Gastrocnemius medialis (tissue), 4 donors: ENCODE results near the gene FAM110D. TPM values are rescaled to one million over a fixed set of nuclear protein-coding genes. Genes with fewer than 3 reads are reported as not detected.

Experiments
- ATAC-seq, 2 donors: fragments of 150-250 bp; one replicate each; pipeline ENCODE4 v1.9.1; 2016
- DNase-seq, 2 donors: peaks; one replicate each; pipeline ENCODE4 v3.0.0-alpha.2; 2019
- H3K27ac ChIP-seq, 4 donors: fragments of 200-600 bp; sonication (generic); 1 replicate in 1 of 4; 2 replicates in 3 of 4; pipeline ENCODE4 v1.5.1; 2016 to 2018; ENCODE audit warnings: mild to moderate bottlenecking in 2 of 4, moderate library complexity in 1 of 4
- H3K27me3 ChIP-seq, 3 donors: fragments of 200-600 bp; sonication (generic) in 2 of 3; 1 replicate in 1 of 3; 2 replicates in 2 of 3; pipeline versions ENCODE4 v1.5.1 to v1.6.0; 2016 to 2019; ENCODE audit warnings: mild to moderate bottlenecking in 1 of 3, moderate library complexity in 1 of 3
- H3K36me3 ChIP-seq, 2 donors: fragments of 200-600 bp; sonication (generic) in 1 of 2; one replicate each; pipeline ENCODE4 v1.5.1; 2017 to 2018
- H3K4me1 ChIP-seq, 2 donors: fragments of 200-600 bp; sonication (generic) in 1 of 2; one replicate each; pipeline ENCODE4 v1.5.1; 2016 to 2017; ENCODE audit warnings: mild to moderate bottlenecking in 2 of 2
- H3K4me3 ChIP-seq, 4 donors: fragments of 200-600 bp; sonication (generic) in 3 of 4; 1 replicate in 1 of 4; 2 replicates in 3 of 4; pipeline ENCODE4 v1.5.1; 2016 to 2019; ENCODE audit warnings: mild to moderate bottlenecking in 2 of 4
- H3K9me3 ChIP-seq, 3 donors: fragments of 200-600 bp; sonication (generic) in 2 of 3; 1 replicate in 1 of 3; 2 replicates in 2 of 3; pipeline ENCODE4 v1.5.1; 2016 to 2019
- POLR2A ChIP-seq, 2 donors: fragments of 450-650 bp; IDR thresholded peaks; one replicate each; pipeline ENCODE4 v1.6.1; 2017; ENCODE audit warnings: antibody characterized with exemption in 2 of 2, mild to moderate bottlenecking in 2 of 2, moderate library complexity in 2 of 2
- in situ Hi-C, 4 donors: fragments of 200-750 bp; cut with MboI; loops; one replicate each; pipeline versions ENCODE4 v1.15.0 to v1.8.0; 2017; ENCODE audit warnings: low sequenced_read_pairs in 4 of 4
- intact Hi-C: fragments of 100-400 bp; cut with DNase I; formaldehyde crosslinking; loops from one replicate; pipeline ENCODE4 v1.15.1; 2023; ENCODE audit warnings: low total_unique reads
- total RNA-seq, 4 donors: library from RNA; depleted of rRNA; stranded (reverse); fragments of >200 nt; gene quantifications; one replicate each; pipeline versions ENCODE4 v1.1.0 to v1.2.3, GENCODE V29; 2016
- TF ChIP-seq, protein P1 (sequence below), 5 experiments: fragments of 450-650 bp in 3 of 5; fragments of 200-600 bp in 2 of 5; sonication (generic) in 2 of 5; IDR thresholded peaks in 4 of 5; conservative IDR thresholded peaks in 1 of 5; 1 replicate in 4 of 5; 2 replicates in 1 of 5; pipeline ENCODE4 v1.5.1; 2016 to 2019; ENCODE audit warnings: antibody characterized with exemption in 5 of 5, mild to moderate bottlenecking in 3 of 5, moderate library complexity in 3 of 5

The FAM110D gene
- total RNA-seq, 4 donors from 2014 or later, result 3.1 to 5.2 (median 4.2) TPM

DNA sequence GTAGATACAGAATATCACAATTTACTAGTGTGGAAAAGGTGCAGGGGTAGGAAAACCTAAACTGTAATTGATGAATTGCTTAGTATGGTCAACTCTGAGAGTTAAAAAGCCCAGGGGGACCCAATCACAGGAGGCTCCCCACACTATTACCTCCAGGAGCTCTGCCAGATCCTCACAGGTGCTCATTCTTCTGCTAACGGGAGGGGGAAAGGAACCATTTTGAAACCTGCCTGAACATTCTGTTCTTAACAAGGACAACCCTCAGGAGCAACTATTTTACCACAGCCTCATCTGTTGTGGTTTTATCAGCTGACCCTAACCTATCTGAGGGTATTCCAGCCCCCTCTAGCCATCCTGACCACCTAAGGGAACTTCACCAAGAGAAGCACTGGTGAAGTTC is 28.2 kb upstream of the FAM110D start:
- no peaks in the 10 kb centered on the region for H3K36me3 ChIP-seq
- H3K4me3 ChIP-seq, result no peak overlapping the region
- H3K27me3 ChIP-seq, result no peaks in the 10 kb centered on the region
- DNase-seq (no peak), ATAC-seq (peak in 1 of 2 donors; percentile 19)
- no peaks in the 10 kb centered on the region for H3K9me3 ChIP-seq
- in situ Hi-C loops, result loop anchor here in 1 of 4 donors (25.0 kb wide), 1 partner anchor 243 kb away; the partner anchor contains the start of gene PAQR7
- TF ChIP-seq POLR2A (IDR thresholded peaks at IDR 0.05), result no peak
- TF ChIP-seq, protein P1, sequence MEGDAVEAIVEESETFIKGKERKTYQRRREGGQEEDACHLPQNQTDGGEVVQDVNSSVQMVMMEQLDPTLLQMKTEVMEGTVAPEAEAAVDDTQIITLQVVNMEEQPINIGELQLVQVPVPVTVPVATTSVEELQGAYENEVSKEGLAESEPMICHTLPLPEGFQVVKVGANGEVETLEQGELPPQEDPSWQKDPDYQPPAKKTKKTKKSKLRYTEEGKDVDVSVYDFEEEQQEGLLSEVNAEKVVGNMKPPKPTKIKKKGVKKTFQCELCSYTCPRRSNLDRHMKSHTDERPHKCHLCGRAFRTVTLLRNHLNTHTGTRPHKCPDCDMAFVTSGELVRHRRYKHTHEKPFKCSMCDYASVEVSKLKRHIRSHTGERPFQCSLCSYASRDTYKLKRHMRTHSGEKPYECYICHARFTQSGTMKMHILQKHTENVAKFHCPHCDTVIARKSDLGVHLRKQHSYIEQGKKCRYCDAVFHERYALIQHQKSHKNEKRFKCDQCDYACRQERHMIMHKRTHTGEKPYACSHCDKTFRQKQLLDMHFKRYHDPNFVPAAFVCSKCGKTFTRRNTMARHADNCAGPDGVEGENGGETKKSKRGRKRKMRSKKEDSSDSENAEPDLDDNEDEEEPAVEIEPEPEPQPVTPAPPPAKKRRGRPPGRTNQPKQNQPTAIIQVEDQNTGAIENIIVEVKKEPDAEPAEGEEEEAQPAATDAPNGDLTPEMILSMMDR (IDR thresholded peaks at IDR 0.05 in 4 of 5, conservative IDR thresholded peaks at IDR 0.05 in 1 of 5), result no peak
- H3K4me1 ChIP-seq, result peaks cover 14 to 18% of the 10 kb centered on the region in 2 donors
- intact Hi-C loops, result no loop called here
- H3K27ac ChIP-seq, result no peak overlapping the region

DNA sequence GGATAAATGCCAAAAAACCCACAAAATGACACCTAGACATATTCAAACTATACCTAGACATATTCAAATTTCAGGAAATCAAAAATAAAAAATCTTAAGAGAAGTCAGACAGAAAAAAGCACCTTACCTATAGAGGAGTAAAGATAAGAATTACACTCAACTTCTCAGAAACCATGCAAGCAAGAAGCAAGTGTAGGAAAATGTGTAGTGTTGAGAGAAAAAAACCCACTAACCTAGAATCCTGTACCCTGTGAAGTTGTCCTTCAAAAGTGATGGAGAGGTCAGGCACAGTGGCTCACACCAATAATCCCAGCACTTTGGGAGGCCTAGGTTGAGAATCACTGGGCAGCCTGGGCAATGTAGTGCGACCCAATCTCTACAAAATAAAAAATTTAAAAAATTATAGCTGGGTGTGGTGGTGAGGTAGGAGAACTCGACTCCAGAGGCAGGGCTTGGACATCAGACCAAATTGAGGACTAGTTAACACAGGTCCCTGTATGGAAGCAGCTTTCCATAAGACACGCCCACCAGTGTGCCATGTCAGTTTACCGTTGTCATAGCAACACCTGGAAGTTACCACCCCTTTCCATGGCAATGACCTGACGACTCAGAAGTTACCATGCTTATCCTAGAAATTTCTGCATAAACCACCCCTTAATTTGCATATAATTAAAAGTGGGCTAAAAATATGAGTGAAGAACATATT is 26.6 kb upstream of the FAM110D start:
- H3K4me3 ChIP-seq, result no peak overlapping the region
- no peaks in the 10 kb centered on the region for H3K36me3 ChIP-seq
- DNase-seq (no peak), ATAC-seq (no peak)
- intact Hi-C loops, result no loop called here
- H3K27ac ChIP-seq, result no peak overlapping the region
- H3K9me3 ChIP-seq, result no peaks in the 10 kb centered on the region
- TF ChIP-seq, protein P1 (IDR thresholded peaks at IDR 0.05 in 4 of 5, conservative IDR thresholded peaks at IDR 0.05 in 1 of 5), result no peak
- TF ChIP-seq POLR2A (IDR thresholded peaks at IDR 0.05), result no peak
- in situ Hi-C loops, result loop anchor here in 1 of 4 donors (25.0 kb wide), 1 partner anchor 245 kb away; the partner anchor contains the start of gene PAQR7
- H3K27me3 ChIP-seq, result no peaks in the 10 kb centered on the region
- peaks cover 6 to 11% of the 10 kb centered on the region in 2 donors for H3K4me1 ChIP-seq

DNA sequence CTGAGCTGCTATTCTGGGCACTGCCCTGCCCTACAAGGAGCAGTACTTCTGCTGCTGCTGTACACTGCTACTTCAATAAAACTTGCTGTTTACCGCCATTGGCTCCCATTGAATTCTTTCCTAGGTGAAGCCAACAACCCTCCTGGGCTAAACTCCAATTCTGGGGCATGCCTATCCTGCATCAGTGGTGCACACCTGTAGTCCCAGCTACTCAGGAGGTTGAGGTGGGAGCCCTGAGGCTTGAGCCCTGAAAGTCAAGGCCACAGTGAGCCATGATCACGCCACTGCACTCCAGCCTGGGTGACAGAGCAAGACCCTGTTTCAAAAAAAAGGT is 26.1 kb upstream of the FAM110D start:
- no peaks in the 10 kb centered on the region for H3K9me3 ChIP-seq
- peaks cover 5 to 6% of the 10 kb centered on the region in 2 donors for H3K4me1 ChIP-seq
- in situ Hi-C loops, result loop anchor here in 1 of 4 donors (25.0 kb wide), 1 partner anchor 246 kb away; the partner anchor contains the start of gene PAQR7
- DNase-seq (no peak), ATAC-seq (no peak)
- no peak overlapping the region for H3K4me3 ChIP-seq
- intact Hi-C loops, result no loop called here
- no peaks in the 10 kb centered on the region for H3K27me3 ChIP-seq
- H3K27ac ChIP-seq, result no peak overlapping the region
- H3K36me3 ChIP-seq, result no peaks in the 10 kb centered on the region
- no peak for TF ChIP-seq POLR2A (IDR thresholded peaks at IDR 0.05)
- TF ChIP-seq, protein P1 (IDR thresholded peaks at IDR 0.05 in 4 of 5, conservative IDR thresholded peaks at IDR 0.05 in 1 of 5), result no peak

DNA sequence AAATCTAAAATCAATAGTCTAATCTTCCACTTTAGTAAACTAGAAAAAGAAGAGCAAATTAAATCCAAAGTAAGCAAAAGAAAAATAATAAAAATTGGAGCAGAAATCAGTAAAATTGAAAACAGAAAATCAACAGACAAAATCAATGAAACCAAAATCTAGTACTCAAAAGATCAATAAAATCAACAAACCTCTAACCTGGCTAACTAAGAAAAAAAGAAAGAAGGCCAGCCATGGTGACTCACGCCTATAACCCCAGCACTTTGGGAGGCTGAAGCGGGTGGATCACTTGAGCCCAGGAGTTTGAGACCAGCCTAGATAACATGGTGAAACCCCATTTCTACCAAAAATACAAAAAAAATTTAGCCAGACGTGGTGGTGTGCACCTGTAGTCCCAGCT is 24.4 kb upstream of the FAM110D start:
- no peaks in the 10 kb centered on the region for H3K36me3 ChIP-seq
- no peaks in the 10 kb centered on the region for H3K4me1 ChIP-seq
- ATAC-seq, result no peak
- H3K27ac ChIP-seq, result no peak overlapping the region
- H3K9me3 ChIP-seq, result no peaks in the 10 kb centered on the region
- TF ChIP-seq, protein P1 (IDR thresholded peaks at IDR 0.05 in 4 of 5, conservative IDR thresholded peaks at IDR 0.05 in 1 of 5), result no peak
- no peak for TF ChIP-seq POLR2A (IDR thresholded peaks at IDR 0.05)
- no peaks in the 10 kb centered on the region for H3K27me3 ChIP-seq
- in situ Hi-C loops, result loop anchor here in 1 of 4 donors (25.0 kb wide), 1 partner anchor 247 kb away; the partner anchor contains the start of gene PAQR7
- DNase-seq, result no peak
- no peak overlapping the region for H3K4me3 ChIP-seq
- intact Hi-C loops, result no loop called here
